ENCODE results near the gene PEAK1.

Gene PEAK1

DNA sequence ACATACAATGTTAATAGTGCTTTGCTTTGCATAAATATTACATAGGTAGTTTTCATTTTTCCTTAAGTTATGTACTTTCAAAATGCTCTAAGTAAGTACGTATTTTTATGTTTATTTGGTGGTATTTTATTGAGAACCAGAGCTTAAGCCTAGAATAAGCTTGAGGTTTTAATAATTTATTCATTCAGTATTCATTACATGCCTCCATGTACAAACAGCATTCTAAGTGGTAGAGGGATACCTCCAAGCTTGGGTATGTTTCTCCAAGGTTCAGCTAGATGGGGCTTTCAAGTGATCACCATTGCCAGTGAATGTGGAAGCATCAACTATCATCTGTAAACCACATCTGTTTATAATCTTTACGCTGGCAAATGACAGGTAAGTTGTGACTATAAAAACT, 52.3 kb downstream of the PEAK1 start:
- ChIA-PET CTCF (no interaction called here), POLR2A (no interaction called here)
- Histone ChIP-seq H3K4me1 (ENCODE audit: control insufficient read depth, insufficient read depth, low read length) (peaks cover 6% of the 10 kb centered on the region; the same call in 1 of the 2 replicates), H3K4me3 (ENCODE audit: low read depth, low read length) (no peak overlapping the region), H3K36me3 (ENCODE audit: control insufficient read depth in 2 of 2, insufficient read depth in 1 of 2, low read length in 2 of 2) (peaks cover 0 to 7% of the 10 kb centered on the region in 2 experiments; a peak in 1 of 3 replicates), H3K9me3 (ENCODE audit: control insufficient read depth, insufficient read depth, low read depth, low read length) (no peaks in the 10 kb centered on the region), H3K27ac (ENCODE audit: extremely low read depth, low read depth, low read length) (no peak overlapping the region)
- TF ChIP-seq ZNF169 (tag by site-specific recombination; IDR thresholded peaks at IDR 0.05) (no peak), ZNF555 (tag by site-specific recombination; conservative IDR thresholded peaks at IDR 0.05) (no peak), ZNF426 (tag by site-specific recombination; IDR thresholded peaks at IDR 0.05) (no peak), ZFP3 (tag by site-specific recombination; IDR thresholded peaks at IDR 0.05; ENCODE audit: low read depth) (no peak), BCL11A (tag by site-specific recombination; IDR thresholded peaks at IDR 0.05; ENCODE audit: low read depth) (no peak), ZNF792 (tag by site-specific recombination; IDR thresholded peaks at IDR 0.05) (no peak), ZNF670 (tag by site-specific recombination; IDR thresholded peaks at IDR 0.05; ENCODE audit: low read depth) (no peak), ZNF664 (tag by site-specific recombination; IDR thresholded peaks at IDR 0.05) (no peak), SP3 (tag by site-specific recombination; IDR thresholded peaks at IDR 0.05) (no peak), ZNF221 (tag by site-specific recombination; IDR thresholded peaks at IDR 0.05; ENCODE audit: borderline replicate concordance) (no peak), EGR2 (tag by site-specific recombination; IDR thresholded peaks at IDR 0.05; ENCODE audit: low read depth) (no peak)
- TF ChIP-seq, protein P1, sequence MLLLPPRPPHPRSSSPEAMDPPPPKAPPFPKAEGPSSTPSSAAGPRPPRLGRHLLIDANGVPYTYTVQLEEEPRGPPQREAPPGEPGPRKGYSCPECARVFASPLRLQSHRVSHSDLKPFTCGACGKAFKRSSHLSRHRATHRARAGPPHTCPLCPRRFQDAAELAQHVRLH (tag by site-specific recombination; IDR thresholded peaks at IDR 0.05): no peak
- TF ChIP-seq, protein P2, sequence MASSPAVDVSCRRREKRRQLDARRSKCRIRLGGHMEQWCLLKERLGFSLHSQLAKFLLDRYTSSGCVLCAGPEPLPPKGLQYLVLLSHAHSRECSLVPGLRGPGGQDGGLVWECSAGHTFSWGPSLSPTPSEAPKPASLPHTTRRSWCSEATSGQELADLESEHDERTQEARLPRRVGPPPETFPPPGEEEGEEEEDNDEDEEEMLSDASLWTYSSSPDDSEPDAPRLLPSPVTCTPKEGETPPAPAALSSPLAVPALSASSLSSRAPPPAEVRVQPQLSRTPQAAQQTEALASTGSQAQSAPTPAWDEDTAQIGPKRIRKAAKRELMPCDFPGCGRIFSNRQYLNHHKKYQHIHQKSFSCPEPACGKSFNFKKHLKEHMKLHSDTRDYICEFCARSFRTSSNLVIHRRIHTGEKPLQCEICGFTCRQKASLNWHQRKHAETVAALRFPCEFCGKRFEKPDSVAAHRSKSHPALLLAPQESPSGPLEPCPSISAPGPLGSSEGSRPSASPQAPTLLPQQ (tag by site-specific recombination; IDR thresholded peaks at IDR 0.05): no peak
- TF ChIP-seq, protein P3, sequence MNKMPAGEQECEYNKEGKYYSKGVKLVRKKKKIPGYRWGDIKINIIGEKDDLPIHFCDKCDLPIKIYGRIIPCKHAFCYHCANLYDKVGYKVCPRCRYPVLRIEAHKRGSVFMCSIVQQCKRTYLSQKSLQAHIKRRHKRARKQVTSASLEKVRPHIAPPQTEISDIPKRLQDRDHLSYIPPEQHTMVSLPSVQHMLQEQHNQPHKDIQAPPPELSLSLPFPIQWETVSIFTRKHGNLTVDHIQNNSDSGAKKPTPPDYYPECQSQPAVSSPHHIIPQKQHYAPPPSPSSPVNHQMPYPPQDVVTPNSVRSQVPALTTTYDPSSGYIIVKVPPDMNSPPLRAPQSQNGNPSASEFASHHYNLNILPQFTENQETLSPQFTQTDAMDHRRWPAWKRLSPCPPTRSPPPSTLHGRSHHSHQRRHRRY (tag by site-specific recombination; IDR thresholded peaks at IDR 0.05): no peak
- TF ChIP-seq, protein P4, sequence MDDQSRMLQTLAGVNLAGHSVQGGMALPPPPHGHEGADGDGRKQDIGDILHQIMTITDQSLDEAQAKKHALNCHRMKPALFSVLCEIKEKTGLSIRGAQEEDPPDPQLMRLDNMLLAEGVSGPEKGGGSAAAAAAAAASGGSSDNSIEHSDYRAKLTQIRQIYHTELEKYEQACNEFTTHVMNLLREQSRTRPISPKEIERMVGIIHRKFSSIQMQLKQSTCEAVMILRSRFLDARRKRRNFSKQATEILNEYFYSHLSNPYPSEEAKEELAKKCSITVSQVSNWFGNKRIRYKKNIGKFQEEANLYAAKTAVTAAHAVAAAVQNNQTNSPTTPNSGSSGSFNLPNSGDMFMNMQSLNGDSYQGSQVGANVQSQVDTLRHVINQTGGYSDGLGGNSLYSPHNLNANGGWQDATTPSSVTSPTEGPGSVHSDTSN (CRISPR knock-in tag; IDR thresholded peaks at IDR 0.05): no peak

DNA sequence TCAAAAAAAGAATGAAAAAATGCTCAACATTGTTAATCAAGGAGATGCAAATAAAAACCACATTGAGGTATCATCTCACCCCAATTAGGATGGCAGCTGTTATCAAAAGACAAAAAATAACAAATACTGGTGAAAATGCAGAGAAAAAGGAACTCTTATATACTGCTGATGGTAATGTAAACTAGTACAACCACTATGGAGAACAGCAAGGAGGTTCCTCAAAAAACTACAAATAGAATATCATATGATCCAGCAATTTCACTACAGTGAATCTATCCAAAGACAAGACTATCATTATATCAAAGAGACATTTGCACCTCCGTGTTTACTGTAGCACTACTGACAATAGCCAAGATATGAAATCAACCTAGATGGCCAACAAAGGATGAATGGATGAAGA, 58.4 kb downstream of the PEAK1 start:
- ChIA-PET CTCF (no interaction called here), POLR2A (no interaction called here)
- Histone ChIP-seq H3K36me3 (ENCODE audit: control insufficient read depth in 2 of 2, insufficient read depth in 1 of 2, low read length in 2 of 2) (peaks cover 0 to 8% of the 10 kb centered on the region in 2 experiments; a peak in 1 of 3 replicates), H3K4me3 (ENCODE audit: low read depth, low read length) (no peak overlapping the region), H3K4me1 (ENCODE audit: control insufficient read depth, insufficient read depth, low read length) (peaks cover 3% of the 10 kb centered on the region; the same call in 1 of the 2 replicates), H3K27ac (ENCODE audit: extremely low read depth, low read depth, low read length) (no peak overlapping the region), H3K9me3 (ENCODE audit: control insufficient read depth, insufficient read depth, low read depth, low read length) (no peaks in the 10 kb centered on the region)
- TF ChIP-seq ZSCAN30 (tag by site-specific recombination; IDR thresholded peaks at IDR 0.05) (no peak), SETDB1 (IDR thresholded peaks at IDR 0.05; ENCODE audit: insufficient read length, low read length) (no peak)
- TF ChIP-seq, protein P5, sequence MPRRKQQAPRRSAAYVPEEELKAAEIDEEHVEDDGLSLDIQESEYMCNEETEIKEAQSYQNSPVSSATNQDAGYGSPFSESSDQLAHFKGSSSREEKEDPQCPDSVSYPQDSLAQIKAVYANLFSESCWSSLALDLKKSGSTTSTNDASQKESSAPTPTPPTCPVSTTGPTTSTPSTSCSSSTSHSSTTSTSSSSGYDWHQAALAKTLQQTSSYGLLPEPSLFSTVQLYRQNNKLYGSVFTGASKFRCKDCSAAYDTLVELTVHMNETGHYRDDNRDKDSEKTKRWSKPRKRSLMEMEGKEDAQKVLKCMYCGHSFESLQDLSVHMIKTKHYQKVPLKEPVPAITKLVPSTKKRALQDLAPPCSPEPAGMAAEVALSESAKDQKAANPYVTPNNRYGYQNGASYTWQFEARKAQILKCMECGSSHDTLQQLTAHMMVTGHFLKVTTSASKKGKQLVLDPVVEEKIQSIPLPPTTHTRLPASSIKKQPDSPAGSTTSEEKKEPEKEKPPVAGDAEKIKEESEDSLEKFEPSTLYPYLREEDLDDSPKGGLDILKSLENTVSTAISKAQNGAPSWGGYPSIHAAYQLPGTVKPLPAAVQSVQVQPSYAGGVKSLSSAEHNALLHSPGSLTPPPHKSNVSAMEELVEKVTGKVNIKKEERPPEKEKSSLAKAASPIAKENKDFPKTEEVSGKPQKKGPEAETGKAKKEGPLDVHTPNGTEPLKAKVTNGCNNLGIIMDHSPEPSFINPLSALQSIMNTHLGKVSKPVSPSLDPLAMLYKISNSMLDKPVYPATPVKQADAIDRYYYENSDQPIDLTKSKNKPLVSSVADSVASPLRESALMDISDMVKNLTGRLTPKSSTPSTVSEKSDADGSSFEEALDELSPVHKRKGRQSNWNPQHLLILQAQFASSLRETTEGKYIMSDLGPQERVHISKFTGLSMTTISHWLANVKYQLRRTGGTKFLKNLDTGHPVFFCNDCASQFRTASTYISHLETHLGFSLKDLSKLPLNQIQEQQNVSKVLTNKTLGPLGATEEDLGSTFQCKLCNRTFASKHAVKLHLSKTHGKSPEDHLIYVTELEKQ (tag by site-specific recombination; IDR thresholded peaks at IDR 0.05; ENCODE audit: borderline replicate concordance): no peak

Data from HEK293 (cell line).